SK-N-MC (cell line): ENCODE data around the gene AP3S1.

Experiments
- DNase-seq: peaks from one replicate; pipeline ENCODE4 v3.0.0-alpha.2; 2011; ENCODE audit warnings: low read depth, low spot score
- H3K27ac ChIP-seq: fragments of 200-600 bp; sonication (generic); 2 replicates; pipeline ENCODE4 v1.5.1; 2016; ENCODE audit warnings: mixed run types
- H3K36me3 ChIP-seq: fragments of 200-600 bp; sonication (generic); 2 replicates; pipeline ENCODE4 v1.6.1; 2017; ENCODE audit warnings: antibody characterized with exemption, low read length, mixed read lengths; ENCODE audit not compliant: insufficient read depth
- H3K4me3 ChIP-seq: fragments of 200-600 bp; sonication (generic); 2 replicates; pipeline ENCODE4 v1.5.1; 2016
- H3K9ac ChIP-seq: fragments of 200-600 bp; sonication (generic); 2 replicates; pipeline ENCODE4 v1.8.0; 2017; ENCODE audit warnings: mixed run types, mixed read lengths; ENCODE audit not compliant: insufficient read length
- H3K9me3 ChIP-seq: fragments of 200-600 bp; sonication (generic); 2 replicates; pipeline ENCODE4 v1.6.1; 2017; ENCODE audit warnings: low read depth, mild to moderate bottlenecking, antibody characterized with exemption, low read length, moderate library complexity, mixed read lengths
- EZH2 ChIP-seq: fragments of 200-600 bp; sonication (generic); IDR thresholded peaks from one replicate; pipeline ENCODE4 v1.6.1; 2017; ENCODE audit warnings: antibody characterized with exemption
- FOXP2 ChIP-seq: optimal IDR thresholded peaks from 2 replicates; pipeline ENCODE3; 2011; ENCODE audit warnings: mild to moderate bottlenecking, moderate library complexity; ENCODE audit not compliant: insufficient read depth; ENCODE audit errors: extremely low read length, control extremely low read depth
- POLR2AphosphoS5 ChIP-seq: IDR thresholded peaks from 2 replicates; pipeline ENCODE4 v1.6.1; 2012; ENCODE audit warnings: mild to moderate bottlenecking, low read depth, low read length, borderline replicate concordance

Gene AP3S1

GRCh38 chr5:115934388-115934974 is 92.7 kb downstream of the AP3S1 start:
- no peak overlapping the region for H3K4me3 ChIP-seq
- DNase-seq = no peak
- no peak overlapping the region for H3K9ac ChIP-seq
- H3K36me3 ChIP-seq = no peaks in the 10 kb centered on the region
- TF ChIP-seq POLR2AphosphoS5 (no peak), FOXP2 (no peak), EZH2 (no peak)
- H3K27ac ChIP-seq = no peak overlapping the region
- no peaks in the 10 kb centered on the region for H3K9me3 ChIP-seq

- Histone ChIP-seq H3K9ac (no peak overlapping the region), H3K4me3 (no peak overlapping the region), H3K27ac (no peak overlapping the region), H3K36me3 (no peaks in the 10 kb centered on the region), H3K9me3 (no peaks in the 10 kb centered on the region)
- TF ChIP-seq POLR2AphosphoS5 = no peak
- no peak for TF ChIP-seq FOXP2
- no peak for TF ChIP-seq EZH2
- no peak for DNase-seq
Measured at GRCh38 chr5:115936031-115936430, 94.3 kb downstream of the AP3S1 start.

DNA sequence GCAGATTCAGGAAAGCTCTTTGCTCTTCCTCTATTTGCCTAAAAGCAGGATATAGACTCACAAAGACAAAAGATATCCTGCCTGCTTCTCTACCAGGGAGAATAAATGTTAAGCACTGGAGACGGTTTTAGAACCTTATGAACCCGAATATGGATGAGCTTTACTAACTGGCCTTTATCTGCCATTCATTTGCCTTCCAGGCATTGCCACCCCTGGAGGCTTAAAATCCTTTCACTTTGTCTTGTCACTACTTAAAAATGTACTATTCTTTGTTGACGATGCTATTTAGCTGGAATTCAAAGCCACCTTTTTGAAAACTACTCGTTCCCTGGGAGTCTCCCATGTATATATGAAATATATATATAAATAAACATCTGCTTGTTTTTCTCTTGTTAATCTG is 97.3 kb downstream of the AP3S1 start:
- TF ChIP-seq EZH2 = no peak
- no peak for TF ChIP-seq FOXP2
- TF ChIP-seq POLR2AphosphoS5 = no peak
- no peaks in the 10 kb centered on the region for H3K36me3 ChIP-seq
- H3K9ac ChIP-seq = no peak overlapping the region
- no peak for DNase-seq
- H3K27ac ChIP-seq = no peak overlapping the region
- H3K4me3 ChIP-seq = 0 out of 2 replicates have a peak overlapping the region, but pooled peaks have one; percentile 12
- no peaks in the 10 kb centered on the region for H3K9me3 ChIP-seq

DNA sequence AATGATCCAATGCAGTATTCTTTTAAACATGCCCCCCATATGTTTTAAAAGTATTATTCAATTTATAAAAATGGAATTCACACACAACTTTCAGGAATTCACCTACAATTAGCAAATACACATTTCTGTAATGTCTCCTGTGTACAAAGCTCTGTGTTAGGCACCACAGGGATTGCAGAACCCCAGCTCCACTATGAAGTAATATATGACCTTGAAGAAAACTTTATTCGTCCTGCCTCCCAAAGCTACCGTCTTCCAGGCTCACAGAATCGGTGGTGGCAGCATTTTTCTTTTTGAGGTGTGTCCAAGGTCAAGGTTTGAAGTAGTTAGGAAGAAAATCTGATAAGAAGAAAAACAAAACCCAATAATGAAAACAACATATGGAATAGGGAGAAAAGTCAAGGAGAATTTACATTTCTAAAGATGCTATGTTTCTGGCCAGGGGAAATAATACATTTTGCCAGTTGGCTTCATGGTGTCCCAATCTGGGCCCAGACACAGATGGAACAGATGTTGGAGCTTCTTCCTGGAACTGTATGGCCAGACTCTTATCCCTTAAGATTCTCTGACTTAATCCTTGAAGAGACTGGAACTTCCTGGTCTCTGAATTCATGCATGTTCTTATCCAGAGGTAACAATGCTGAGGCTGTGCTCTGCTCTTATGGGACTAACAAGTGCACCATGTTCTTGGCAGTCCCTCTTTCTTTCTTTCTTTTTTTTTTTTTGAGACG is 98.5 kb downstream of the AP3S1 start:
- Histone ChIP-seq H3K4me3 (no peak overlapping the region), H3K9me3 (no peaks in the 10 kb centered on the region), H3K27ac (no peak overlapping the region), H3K36me3 (no peaks in the 10 kb centered on the region), H3K9ac (no peak overlapping the region)
- no peak for TF ChIP-seq FOXP2
- DNase-seq = no peak

DNA sequence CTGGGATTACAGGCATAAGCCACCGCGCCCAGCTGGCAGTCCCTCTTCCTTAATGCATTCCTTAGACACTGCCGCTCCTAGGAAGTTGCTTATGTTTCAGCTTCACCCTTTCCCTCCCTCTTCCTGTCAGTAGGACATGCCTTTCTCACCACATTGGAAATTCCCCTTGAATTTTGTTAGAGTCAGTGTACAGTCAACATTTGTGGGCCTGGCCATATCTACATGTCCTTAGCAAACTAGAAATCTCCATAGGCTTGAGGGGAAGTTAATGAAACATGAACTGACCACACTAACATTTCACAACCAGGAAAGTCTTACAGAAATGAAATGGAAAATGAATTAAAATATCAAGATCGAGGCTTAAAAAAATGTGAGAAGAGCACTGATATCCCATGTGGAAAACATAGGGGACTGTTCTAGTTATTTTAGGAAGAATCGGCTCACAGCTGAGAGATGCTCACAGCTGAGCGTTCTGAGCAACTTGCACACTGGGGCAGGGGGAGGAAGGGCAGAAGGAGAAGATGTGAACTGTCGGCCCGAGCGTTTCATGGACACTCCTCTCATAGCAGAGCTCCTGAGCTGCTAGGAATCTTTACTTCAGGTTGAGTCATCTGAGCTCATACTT is 99.4 kb downstream of the AP3S1 start:
- H3K27ac ChIP-seq = no peak overlapping the region
- no peak overlapping the region for H3K4me3 ChIP-seq
- DNase-seq = no peak
- H3K9ac ChIP-seq = no peak overlapping the region
- TF ChIP-seq FOXP2 (no peak), POLR2AphosphoS5 (no peak), EZH2 (no peak)
- no peaks in the 10 kb centered on the region for H3K36me3 ChIP-seq
- no peaks in the 10 kb centered on the region for H3K9me3 ChIP-seq

DNA sequence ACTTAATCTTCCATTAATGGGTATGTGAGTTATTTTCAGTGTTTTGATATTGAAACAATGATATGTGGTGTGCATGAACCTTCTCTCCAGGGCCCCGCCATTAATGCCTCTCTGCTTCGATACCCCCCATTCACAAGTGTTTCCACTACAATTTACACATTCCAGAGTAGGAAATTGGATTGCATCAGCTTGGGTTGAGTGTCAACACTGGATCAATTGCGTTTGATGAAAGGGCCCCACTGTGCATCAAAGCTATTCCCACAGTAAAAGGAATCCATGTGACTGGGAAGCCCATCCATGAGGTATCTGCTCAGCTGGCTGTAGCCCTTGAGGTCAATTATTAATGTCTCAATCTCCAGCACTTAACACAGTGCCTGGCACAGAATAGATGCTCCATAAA is 102.8 kb downstream of the AP3S1 start:
- Histone ChIP-seq H3K4me3 (no peak overlapping the region), H3K36me3 (no peaks in the 10 kb centered on the region), H3K9me3 (no peaks in the 10 kb centered on the region), H3K9ac (no peak overlapping the region), H3K27ac (no peak overlapping the region)
- TF ChIP-seq EZH2 (no peak), FOXP2 (no peak), POLR2AphosphoS5 (no peak)
- no peak for DNase-seq

DNA sequence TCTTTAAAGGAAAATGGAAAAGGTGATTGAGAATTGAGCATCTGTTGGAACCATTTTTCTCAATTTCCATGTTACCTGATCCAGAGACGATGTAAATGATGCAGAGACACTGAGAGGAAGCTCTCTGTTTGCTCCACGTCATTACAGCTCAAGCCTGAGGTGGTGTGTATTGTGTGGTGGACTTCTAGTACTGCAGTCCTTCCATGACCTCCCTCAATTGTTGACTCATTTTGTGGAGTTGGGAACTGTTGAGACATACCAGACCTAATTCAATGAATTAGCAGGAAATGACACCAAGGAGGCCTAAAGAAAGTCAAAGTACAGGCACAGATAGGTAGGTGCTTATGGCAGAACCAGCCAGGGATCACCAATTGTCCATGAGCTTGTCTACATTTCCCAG is 104.9 kb downstream of the AP3S1 start:
- TF ChIP-seq EZH2 = no peak
- no peak for TF ChIP-seq POLR2AphosphoS5
- no peak for TF ChIP-seq FOXP2
- no peaks in the 10 kb centered on the region for H3K36me3 ChIP-seq

DNA sequence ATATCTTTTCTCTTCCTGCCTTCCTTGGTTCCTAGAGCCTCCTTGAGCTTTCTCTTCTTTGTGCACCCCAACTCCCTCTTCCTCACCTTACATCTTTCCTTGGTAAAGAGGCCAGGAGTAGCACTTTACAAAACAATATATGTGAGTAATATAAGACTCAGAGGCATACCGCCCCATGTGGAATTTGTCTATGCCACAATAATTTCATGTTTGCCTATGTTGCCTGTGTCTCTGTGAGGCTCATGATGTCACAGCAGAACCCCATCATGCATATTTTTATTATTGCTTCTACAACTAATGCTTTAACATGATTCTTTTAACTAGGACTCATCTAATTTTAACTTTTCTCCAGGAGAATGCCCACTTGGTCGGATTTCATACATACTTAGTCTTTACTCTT is 105.5 kb downstream of the AP3S1 start:
- H3K27ac ChIP-seq = no peak overlapping the region
- DNase-seq = no peak
- no peak overlapping the region for H3K4me3 ChIP-seq
- H3K9ac ChIP-seq = no peak overlapping the region
- TF ChIP-seq EZH2 (no peak), FOXP2 (no peak), POLR2AphosphoS5 (no peak)
- no peaks in the 10 kb centered on the region for H3K36me3 ChIP-seq
- H3K9me3 ChIP-seq = no peaks in the 10 kb centered on the region

More for the DNA sequence above, 104.9 kb downstream of the AP3S1 start:
- Histone ChIP-seq H3K9me3 (no peaks in the 10 kb centered on the region), H3K9ac (no peak overlapping the region), H3K4me3 (no peak overlapping the region), H3K27ac (no peak overlapping the region)
- no peak for DNase-seq
